ENCODE data around the gene SNX18.
A peak's percentile ranks its signal among the peaks of the same experiment; 100 is the strongest.
"Not testable (repeated sequence)": the region's sequence is repeated elsewhere in the genome, so short reads cannot be mapped to it uniquely, and the experiment has no call there.

The SNX18 gene

GRCh38 chr5:54517512-54518145 is at the start of gene SNX18:
SNX18 (plus strand) TSS chr5:54517759; CDS start chr5:54517953, 194 bp downstream.
- DNase-seq (ENCODE audit: low read depth), result peak; percentile 94

GRCh38 chr5:54469622-54470021 is 47.9 kb upstream of the SNX18 start:
- DNase-seq (ENCODE audit: low read depth), result peak; percentile 24

- DNase-seq (ENCODE audit: low read depth), result peak; percentile 35
Observed at GRCh38 chr5:54470128-54470527, 47.4 kb upstream of the SNX18 start.

GRCh38 chr5:54470677-54471076 is 46.9 kb upstream of the SNX18 start:
- no peak for DNase-seq (ENCODE audit: low read depth)

- no peak for DNase-seq (ENCODE audit: low read depth)
Observed at GRCh38 chr5:54471398-54471797, 46.2 kb upstream of the SNX18 start.

GRCh38 chr5:54476682-54477081 is 40.9 kb upstream of the SNX18 start:
- DNase-seq (ENCODE audit: low read depth), result no peak

GRCh38 chr5:54477941-54478478 is 39.5 kb upstream of the SNX18 start:
- no peak for DNase-seq (ENCODE audit: low read depth)

GRCh38 chr5:54480296-54480695 is 37.3 kb upstream of the SNX18 start:
- no peak for DNase-seq (ENCODE audit: low read depth)

- no peak for DNase-seq (ENCODE audit: low read depth)
Observed at GRCh38 chr5:54484219-54484894, 33.2 kb upstream of the SNX18 start.

GRCh38 chr5:54485659-54486058 is 31.9 kb upstream of the SNX18 start:
- not testable (repeated sequence) for DNase-seq (ENCODE audit: low read depth)

GRCh38 chr5:54489648-54489979 is 27.9 kb upstream of the SNX18 start:
- not testable (repeated sequence) for DNase-seq (ENCODE audit: low read depth)

GRCh38 chr5:54491326-54491725 is 26.2 kb upstream of the SNX18 start:
- DNase-seq (ENCODE audit: low read depth), result no peak

- no peak for DNase-seq (ENCODE audit: low read depth)
Observed at GRCh38 chr5:54492178-54492577, 25.4 kb upstream of the SNX18 start.

- DNase-seq (ENCODE audit: low read depth), result no peak
Observed at GRCh38 chr5:54495027-54495426, 22.5 kb upstream of the SNX18 start.

- peak; percentile 64 for DNase-seq (ENCODE audit: low read depth)
Observed at GRCh38 chr5:54514291-54514690, 3.3 kb upstream of the SNX18 start.

- peak; percentile 74 for DNase-seq (ENCODE audit: low read depth)
Observed at GRCh38 chr5:54514841-54515432, 2.6 kb upstream of the SNX18 start.

- no peak for DNase-seq (ENCODE audit: low read depth)
Observed at GRCh38 chr5:54515634-54516033, 1.9 kb upstream of the SNX18 start.

- no peak for DNase-seq (ENCODE audit: low read depth)
Observed at GRCh38 chr5:54516051-54516655, 1.4 kb upstream of the SNX18 start.

- DNase-seq (ENCODE audit: low read depth), result no peak
Observed at GRCh38 chr5:54517174-54517511, 416 bp upstream of the SNX18 start.

GRCh38 chr5:54518146-54518817 is 723 bp downstream of the SNX18 start:
- DNase-seq (ENCODE audit: low read depth), result peak; percentile 57

GRCh38 chr5:54518818-54519508 is 1.4 kb downstream of the SNX18 start:
- DNase-seq (ENCODE audit: low read depth), result no peak

- DNase-seq (ENCODE audit: low read depth), result no peak
Observed at GRCh38 chr5:54519509-54519876, 1.9 kb downstream of the SNX18 start.
